HFF-Myc (cell line): Measurements from ENCODE around the gene LAIR1.

Experiments
- DNase-seq: peaks from one replicate; pipeline ENCODE4 v3.0.0-alpha.2; 2011; ENCODE audit warnings: low read depth; ENCODE audit errors: extremely low read depth
- H3K4me3 ChIP-seq: replicated peaks from 2 replicates; pipeline ENCODE4 v1.5.1; 2011; ENCODE audit warnings: low read depth, mild to moderate bottlenecking, control low read depth, low read length
- CTCF ChIP-seq: IDR thresholded peaks from 2 replicates; pipeline ENCODE4 v1.5.1; 2012; ENCODE audit warnings: mild to moderate bottlenecking, low read depth, low read length, control low read depth; ENCODE audit errors: missing control alignments

Gene LAIR1

GRCh38 chr19:54405628-54406027 is 40.9 kb upstream of the LAIR1 start:
- TF ChIP-seq CTCF = no peak
- DNase-seq = no peak

DNA sequence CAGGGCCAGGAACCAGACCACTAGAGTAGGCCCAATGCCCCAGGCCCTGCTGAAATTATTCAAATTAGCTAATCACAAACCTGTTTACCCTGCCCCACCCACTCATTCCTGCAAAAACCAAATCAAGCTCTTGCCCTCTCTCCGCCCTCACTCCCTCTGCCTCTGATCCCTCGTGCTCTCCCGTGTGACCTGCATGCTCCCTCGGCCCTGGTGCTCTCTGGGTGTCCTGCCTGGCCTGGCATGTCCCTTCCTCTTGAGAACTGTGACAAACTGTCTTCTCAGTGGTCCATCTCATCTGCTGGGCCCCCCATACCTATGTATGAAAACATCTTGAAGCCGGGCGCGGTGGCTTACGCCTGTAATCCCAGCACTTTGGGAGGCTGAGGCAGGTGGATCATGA is 38.3 kb upstream of the LAIR1 start:
- no peak for TF ChIP-seq CTCF
- DNase-seq = no peak
- H3K4me3 ChIP-seq = no peak overlapping the region

More at GRCh38 chr19:54405628-54406027, 40.9 kb upstream of the LAIR1 start:
- no peak overlapping the region for H3K4me3 ChIP-seq

DNA sequence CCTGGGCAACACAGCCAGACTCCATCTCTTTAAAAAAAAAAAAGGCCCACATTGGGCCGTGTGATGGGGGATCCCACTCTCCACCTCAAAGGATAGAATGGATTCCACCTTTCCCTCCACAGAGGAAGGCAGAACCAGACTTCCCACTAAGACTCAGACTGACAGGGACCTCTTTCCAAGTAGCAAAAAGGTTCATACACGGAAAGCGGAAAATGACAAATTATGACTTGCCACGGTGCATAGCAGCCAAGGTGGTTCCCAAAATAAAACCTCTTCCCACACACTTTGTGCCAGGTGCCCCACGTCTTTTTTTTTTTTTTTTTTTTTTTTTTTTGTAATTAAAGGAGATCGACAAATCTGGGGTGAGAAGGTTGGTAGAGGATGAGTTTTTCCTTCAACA is 36.2 kb upstream of the LAIR1 start:
- TF ChIP-seq CTCF = no peak
- H3K4me3 ChIP-seq = no peak overlapping the region
- DNase-seq = no peak

- TF ChIP-seq CTCF = no peak
- H3K4me3 ChIP-seq = no peak overlapping the region
- no peak for DNase-seq
These were observed 34.5 kb upstream of the LAIR1 start for GRCh38 chr19:54399189-54399588.

- no peak for TF ChIP-seq CTCF
- no peak overlapping the region for H3K4me3 ChIP-seq
- DNase-seq = no peak
These were observed 31.0 kb upstream of the LAIR1 start for GRCh38 chr19:54395685-54396084.

DNA sequence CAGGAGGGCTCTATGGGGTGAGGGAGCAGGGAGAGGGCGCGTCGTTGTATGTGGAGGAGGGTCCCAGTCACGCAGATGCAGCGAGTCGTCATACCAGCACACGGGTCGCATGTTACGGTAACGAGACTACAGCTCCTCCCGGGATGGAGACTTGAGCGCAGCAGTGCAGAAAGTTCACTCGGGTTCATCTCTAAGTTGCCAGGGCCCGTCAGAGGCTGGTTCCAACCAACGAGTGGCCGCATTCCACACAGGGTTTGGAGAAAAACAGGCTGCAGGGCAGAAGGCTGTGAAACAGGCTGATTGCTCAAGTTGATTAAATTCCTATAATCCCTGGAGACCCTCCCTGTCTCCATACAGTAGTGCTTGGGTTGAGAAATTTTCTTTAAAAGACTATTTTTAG is 28.6 kb upstream of the LAIR1 start:
- H3K4me3 ChIP-seq = no peak overlapping the region
- DNase-seq = no peak
- TF ChIP-seq CTCF = no peak

GRCh38 chr19:54392105-54392504 is 27.4 kb upstream of the LAIR1 start:
- TF ChIP-seq CTCF = no peak
- DNase-seq = no peak
- H3K4me3 ChIP-seq = no peak overlapping the region
